Prostate gland (tissue), 2 donors: Measurements from ENCODE around the gene SLC36A2. TPM values are rescaled to one million over a fixed set of nuclear protein-coding genes. Genes with fewer than 3 reads are reported as not detected.
"Not testable (repeated sequence)": the region's sequence is repeated elsewhere in the genome, so short reads cannot be mapped to it uniquely, and the experiment has no call there.

Experiments used
- DNase-seq: peaks from one replicate; pipeline ENCODE4 v3.0.0-alpha.2; 2019; ENCODE audit warnings: low spot score
- H3K27ac ChIP-seq, 2 donors: fragments of 200-600 bp; sonication (generic); 2 replicates each; pipeline ENCODE4 v1.5.1; 2017 to 2019
- H3K27me3 ChIP-seq: fragments of 200-600 bp; sonication (generic); replicated peaks from 2 replicates; pipeline ENCODE4 v1.5.1; 2019; ENCODE audit not compliant: insufficient read depth
- H3K36me3 ChIP-seq, 2 donors: fragments of 200-600 bp; sonication (generic); 1 replicate in 1 of 2; 2 replicates in 1 of 2; pipeline versions ENCODE4 v1.5.1 to v1.8.1; 2017 to 2019
- H3K4me1 ChIP-seq: fragments of 200-600 bp; sonication (generic); replicated peaks from 2 replicates; pipeline ENCODE4 v1.5.1; 2019
- H3K4me3 ChIP-seq, 2 donors: fragments of 200-600 bp; sonication (generic); 2 replicates each; pipeline ENCODE4 v1.5.1; 2017 to 2019
- H3K9me3 ChIP-seq: fragments of 200-600 bp; sonication (generic); 2 replicates; pipeline ENCODE4 v1.5.1; 2017
- POLR2A ChIP-seq: fragments of 450-650 bp; IDR thresholded peaks from one replicate; pipeline ENCODE4 v1.6.1; 2016; ENCODE audit warnings: antibody characterized with exemption, mild to moderate bottlenecking
- POLR2AphosphoS5 ChIP-seq: sonication (generic); formaldehyde crosslinking; IDR thresholded peaks from one replicate; pipeline ENCODE4 v1.6.1; 2017; ENCODE audit warnings: antibody characterized with exemption
- WGBS: methylation state at CpG from one replicate; pipeline ENCODE4 v1.1.5; 2018; 5-methylcytosine and 5-hydroxymethylcytosine counted together
- intact Hi-C: fragments of 100-400 bp; cut with DNase I; formaldehyde crosslinking; loops from one replicate; pipeline ENCODE4 v1.14.2; 2022
- total RNA-seq, 2 donors: library from RNA; depleted of rRNA; stranded (reverse); fragments of >200 nt; gene quantifications; one replicate each; pipeline ENCODE4 v1.1.0, GENCODE V29; 2016
- TF ChIP-seq, protein P1 (sequence below), 4 experiments: fragments of 200-600 bp in 2 of 4; fragments of 450-650 bp in 2 of 4; sonication (generic) in 2 of 4; IDR thresholded peaks; 1 replicate in 3 of 4; 2 replicates in 1 of 4; pipeline ENCODE4 v1.5.1; 2016 to 2019; ENCODE audit warnings: antibody characterized with exemption in 4 of 4, mild to moderate bottlenecking in 2 of 4, moderate library complexity in 2 of 4

Gene SLC36A2
- total RNA-seq, 2 donors from 2014 or later = 0.74 TPM; not detected in 1

DNA sequence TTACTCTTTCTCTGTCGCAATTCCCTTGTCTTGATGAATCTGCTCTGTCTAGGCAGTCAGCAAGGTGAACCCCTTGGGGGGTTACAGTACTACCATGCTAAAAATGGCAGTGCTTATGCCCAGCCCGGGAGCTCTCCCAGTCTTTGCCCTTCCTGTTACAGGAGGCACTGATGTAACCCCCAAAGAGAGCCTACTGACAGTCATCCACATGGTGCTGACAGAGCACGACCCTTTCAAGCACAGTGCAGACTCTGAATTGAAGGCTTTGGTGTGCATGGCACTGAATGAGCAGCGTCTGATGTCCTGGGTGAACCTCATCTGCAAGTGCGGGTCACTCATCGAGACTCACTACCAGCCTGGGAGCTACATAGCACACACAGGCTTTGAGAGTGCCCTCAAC, 34.5 kb upstream of the SLC36A2 start:
- TF ChIP-seq POLR2AphosphoS5 (no peak), POLR2A (no peak)
- TF ChIP-seq, protein P1, sequence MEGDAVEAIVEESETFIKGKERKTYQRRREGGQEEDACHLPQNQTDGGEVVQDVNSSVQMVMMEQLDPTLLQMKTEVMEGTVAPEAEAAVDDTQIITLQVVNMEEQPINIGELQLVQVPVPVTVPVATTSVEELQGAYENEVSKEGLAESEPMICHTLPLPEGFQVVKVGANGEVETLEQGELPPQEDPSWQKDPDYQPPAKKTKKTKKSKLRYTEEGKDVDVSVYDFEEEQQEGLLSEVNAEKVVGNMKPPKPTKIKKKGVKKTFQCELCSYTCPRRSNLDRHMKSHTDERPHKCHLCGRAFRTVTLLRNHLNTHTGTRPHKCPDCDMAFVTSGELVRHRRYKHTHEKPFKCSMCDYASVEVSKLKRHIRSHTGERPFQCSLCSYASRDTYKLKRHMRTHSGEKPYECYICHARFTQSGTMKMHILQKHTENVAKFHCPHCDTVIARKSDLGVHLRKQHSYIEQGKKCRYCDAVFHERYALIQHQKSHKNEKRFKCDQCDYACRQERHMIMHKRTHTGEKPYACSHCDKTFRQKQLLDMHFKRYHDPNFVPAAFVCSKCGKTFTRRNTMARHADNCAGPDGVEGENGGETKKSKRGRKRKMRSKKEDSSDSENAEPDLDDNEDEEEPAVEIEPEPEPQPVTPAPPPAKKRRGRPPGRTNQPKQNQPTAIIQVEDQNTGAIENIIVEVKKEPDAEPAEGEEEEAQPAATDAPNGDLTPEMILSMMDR (IDR thresholded peaks at IDR 0.05) = no peak
- Histone ChIP-seq H3K27ac (no peak overlapping the region), H3K9me3 (no peaks in the 10 kb centered on the region), H3K4me1 (no peaks in the 10 kb centered on the region), H3K27me3 (no peaks in the 10 kb centered on the region), H3K4me3 (no peak overlapping the region), H3K36me3 (no peaks in the 10 kb centered on the region)
- intact Hi-C loops = no loop called here
- no peak for DNase-seq
- 95% methylated on average over 6 of the region's 6 CpGs for WGBS

DNA sequence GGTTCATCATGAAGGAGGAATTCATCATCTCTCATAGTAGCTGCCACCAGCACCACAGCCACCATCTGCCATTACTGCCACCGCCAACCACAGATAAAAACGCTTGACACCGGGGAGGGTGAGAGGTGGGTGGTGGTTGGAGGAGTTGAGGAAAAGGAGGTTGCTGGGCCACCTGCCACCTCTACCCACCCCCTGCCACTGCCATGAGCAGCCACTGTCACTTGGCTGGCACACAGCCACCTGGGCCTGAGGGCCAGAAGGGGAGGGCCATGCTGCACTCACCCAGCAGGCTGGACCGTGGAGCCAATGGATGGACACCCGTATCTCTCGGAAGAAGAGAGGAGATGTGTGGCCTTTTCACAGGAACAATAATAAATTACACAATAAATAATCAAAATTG, 31.3 kb upstream of the SLC36A2 start:
- Histone ChIP-seq H3K4me1 (no peaks in the 10 kb centered on the region), H3K27ac (no peak overlapping the region), H3K36me3 (no peaks in the 10 kb centered on the region), H3K4me3 (no peak overlapping the region), H3K9me3 (no peaks in the 10 kb centered on the region), H3K27me3 (no peaks in the 10 kb centered on the region)
- TF ChIP-seq, protein P1 (IDR thresholded peaks at IDR 0.05) = no peak
- TF ChIP-seq POLR2A = no peak
- TF ChIP-seq POLR2AphosphoS5 = no peak
- DNase-seq = no peak
- WGBS = 92% methylated on average over 6 of the region's 6 CpGs
- intact Hi-C loops = no loop called here

DNA sequence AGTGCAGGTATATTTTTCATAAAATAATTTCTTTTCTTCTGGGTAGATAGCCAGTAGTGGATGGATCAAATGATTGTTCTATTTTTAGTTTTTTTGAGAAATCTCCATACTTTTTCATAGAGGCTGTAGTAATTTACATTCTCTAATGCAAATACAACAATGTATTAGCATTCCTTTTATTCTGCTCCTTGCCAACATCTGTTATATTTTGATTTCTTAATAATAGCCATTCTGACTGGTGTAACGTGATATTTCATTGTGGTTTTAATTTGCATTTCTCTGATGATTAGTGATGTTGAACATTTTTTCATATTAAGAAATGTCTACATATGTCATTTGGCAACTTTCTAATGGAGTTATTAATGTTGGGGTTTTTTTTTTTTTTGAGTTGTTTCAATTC, 27.2 kb upstream of the SLC36A2 start:
- intact Hi-C loops = no loop called here
- H3K4me1 ChIP-seq = no peaks in the 10 kb centered on the region
- no peaks in the 10 kb centered on the region for H3K27me3 ChIP-seq
- DNase-seq = no peak
- TF ChIP-seq POLR2A (no peak), POLR2AphosphoS5 (no peak)
- TF ChIP-seq, protein P1 (IDR thresholded peaks at IDR 0.05) = no peak
- H3K27ac ChIP-seq = no peak overlapping the region
- no peaks in the 10 kb centered on the region for H3K36me3 ChIP-seq
- 86% methylated on average over 1 of the region's 1 CpG for WGBS
- H3K4me3 ChIP-seq = no peak overlapping the region
- H3K9me3 ChIP-seq = no peaks in the 10 kb centered on the region

DNA sequence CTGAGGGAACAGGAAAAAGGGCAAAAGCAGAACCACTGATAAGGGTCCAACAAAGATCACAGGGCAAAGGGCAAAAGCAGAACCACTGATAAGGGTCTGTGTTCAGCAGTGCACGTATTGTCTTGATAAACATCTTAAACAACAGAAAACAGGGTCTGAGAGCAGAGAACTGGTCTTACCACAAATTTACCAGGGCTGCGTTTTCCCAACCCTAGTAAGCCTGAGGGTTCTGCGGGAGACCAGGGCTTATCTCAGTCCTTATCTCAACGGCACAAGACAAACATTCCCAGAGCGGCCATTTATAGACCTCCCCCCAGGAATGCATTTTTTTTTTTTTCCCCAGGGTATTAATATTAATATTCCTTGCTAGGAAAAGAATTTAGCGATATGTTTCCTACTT, 19.7 kb upstream of the SLC36A2 start:
- H3K36me3 ChIP-seq, H3K4me1 ChIP-seq, DNase-seq, H3K27me3 ChIP-seq, intact Hi-C loops, H3K27ac ChIP-seq, H3K9me3 ChIP-seq, H3K4me3 ChIP-seq: not testable (repeated sequence)
- WGBS = 73% methylated on average over 6 of the region's 6 CpGs

DNA sequence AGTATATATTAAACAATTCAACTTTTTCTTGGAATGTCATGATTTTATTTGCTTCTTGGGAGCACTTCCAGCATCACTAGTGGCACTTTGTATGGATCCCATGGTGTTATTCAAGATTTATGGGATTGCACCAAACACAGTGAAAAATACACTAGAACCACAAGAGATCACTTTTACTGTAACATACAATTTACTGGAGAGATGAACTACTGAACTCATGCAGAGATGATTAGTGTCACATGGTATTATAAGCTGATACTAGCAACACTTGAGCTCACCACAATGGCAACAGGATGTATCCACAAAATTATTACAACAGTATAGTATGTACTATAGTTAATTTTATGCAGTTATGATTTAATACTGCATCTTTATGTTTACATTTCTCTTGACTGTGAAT, 16.3 kb upstream of the SLC36A2 start:
- Histone ChIP-seq H3K36me3 (no peaks in the 10 kb centered on the region), H3K4me3 (no peak overlapping the region), H3K4me1 (no peaks in the 10 kb centered on the region), H3K27ac (no peak overlapping the region), H3K9me3 (no peaks in the 10 kb centered on the region), H3K27me3 (no peaks in the 10 kb centered on the region)
- no peak for TF ChIP-seq POLR2AphosphoS5
- TF ChIP-seq, protein P1 (IDR thresholded peaks at IDR 0.05) = no peak
- TF ChIP-seq POLR2A = no peak
- intact Hi-C loops = no loop called here
- no peak for DNase-seq
